Measurements from ENCODE around the gene QSOX2.
A peak's percentile ranks its signal among the peaks of the same experiment; 100 is the strongest.

QSOX2 gene

DNA sequence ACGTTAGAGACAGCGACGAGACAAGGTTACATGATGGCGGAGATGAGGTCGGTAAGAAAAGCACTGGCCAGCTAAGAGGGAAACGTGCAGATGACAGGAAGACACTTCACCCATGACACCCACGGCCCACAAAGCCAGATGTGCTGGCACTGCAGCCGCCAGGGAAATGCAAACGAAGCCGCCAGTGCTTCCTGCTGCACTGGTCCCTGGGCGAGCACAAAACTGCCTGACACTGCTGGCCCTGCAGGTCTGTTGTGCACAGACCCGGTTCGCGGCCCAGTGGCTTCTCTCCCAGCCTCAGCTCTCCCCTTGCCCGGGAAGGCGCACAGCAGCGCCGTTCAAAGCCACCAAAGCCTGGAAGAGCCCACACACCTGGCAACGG, 20.3 kb downstream of the QSOX2 start:
- TF ChIP-seq CTCF (conservative IDR thresholded peaks at IDR 0.05; ENCODE audit: low read length), result no peak
- no peak for DNase-seq (ENCODE audit: low read depth)
- no peak overlapping the region for H3K4me3 ChIP-seq (ENCODE audit: low read length)

DNA sequence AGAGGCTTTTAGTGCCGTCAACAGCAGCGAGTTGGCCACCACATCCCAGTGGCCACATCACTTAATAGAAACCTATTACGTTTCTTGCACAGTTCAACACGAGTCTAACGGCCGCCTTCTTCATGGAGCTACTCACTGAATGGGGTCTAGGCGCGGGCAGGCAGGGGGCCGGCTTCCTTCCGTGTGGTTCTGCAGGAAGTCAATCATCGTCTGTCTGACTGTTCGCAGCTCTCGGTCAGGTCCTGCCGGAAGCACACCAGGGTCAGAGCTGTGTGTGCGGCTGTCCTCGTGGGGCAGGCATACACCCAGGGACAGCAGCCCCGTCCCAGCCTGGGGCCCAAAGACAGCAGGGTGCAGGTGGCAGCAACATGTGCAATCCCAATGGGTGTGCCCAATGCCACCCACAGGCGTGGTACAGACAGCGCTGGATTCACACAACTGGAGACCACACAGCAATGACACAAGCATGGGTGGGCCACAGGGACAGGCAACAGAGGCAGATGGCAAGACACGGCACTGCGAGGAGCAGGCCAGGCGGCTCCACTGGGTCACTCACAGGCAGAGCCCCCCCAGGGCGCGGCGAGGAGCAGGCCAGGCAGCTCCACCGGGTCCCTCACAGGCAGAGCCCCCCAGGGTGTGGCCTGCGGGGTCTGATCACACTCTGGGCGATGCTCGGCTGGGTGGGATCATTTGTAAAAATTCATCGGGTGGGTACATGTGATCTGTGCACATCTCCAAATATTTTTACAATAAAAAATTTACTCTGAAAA, 21.6 kb downstream of the QSOX2 start:
- no peak for DNase-seq (ENCODE audit: low read depth)
- no peak overlapping the region for H3K4me3 ChIP-seq (ENCODE audit: low read length)
- no peak for TF ChIP-seq CTCF (conservative IDR thresholded peaks at IDR 0.05; ENCODE audit: low read length)

DNA sequence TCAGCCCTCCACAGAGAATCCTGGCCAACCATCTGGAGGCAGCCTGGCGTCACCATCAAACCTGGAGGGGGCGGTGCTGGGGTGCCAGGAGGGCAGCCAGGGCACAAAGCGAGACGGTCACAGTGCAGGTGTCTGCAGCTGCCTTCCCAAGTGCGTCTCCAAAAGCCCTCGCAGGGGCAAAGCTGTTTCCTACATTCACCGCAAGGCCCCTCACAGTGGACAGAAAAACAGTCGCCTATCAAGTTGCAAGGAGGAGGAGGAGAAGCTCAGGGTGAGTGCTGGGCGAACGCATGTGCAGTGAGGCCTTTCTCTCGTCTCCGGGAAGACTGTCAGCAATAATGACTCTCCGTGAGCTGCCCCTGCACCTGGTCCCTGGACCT, 22.7 kb downstream of the QSOX2 start:
- H3K4me3 ChIP-seq (ENCODE audit: low read length), result no peak overlapping the region
- no peak for DNase-seq (ENCODE audit: low read depth)
- no peak for TF ChIP-seq CTCF (conservative IDR thresholded peaks at IDR 0.05; ENCODE audit: low read length)

DNA sequence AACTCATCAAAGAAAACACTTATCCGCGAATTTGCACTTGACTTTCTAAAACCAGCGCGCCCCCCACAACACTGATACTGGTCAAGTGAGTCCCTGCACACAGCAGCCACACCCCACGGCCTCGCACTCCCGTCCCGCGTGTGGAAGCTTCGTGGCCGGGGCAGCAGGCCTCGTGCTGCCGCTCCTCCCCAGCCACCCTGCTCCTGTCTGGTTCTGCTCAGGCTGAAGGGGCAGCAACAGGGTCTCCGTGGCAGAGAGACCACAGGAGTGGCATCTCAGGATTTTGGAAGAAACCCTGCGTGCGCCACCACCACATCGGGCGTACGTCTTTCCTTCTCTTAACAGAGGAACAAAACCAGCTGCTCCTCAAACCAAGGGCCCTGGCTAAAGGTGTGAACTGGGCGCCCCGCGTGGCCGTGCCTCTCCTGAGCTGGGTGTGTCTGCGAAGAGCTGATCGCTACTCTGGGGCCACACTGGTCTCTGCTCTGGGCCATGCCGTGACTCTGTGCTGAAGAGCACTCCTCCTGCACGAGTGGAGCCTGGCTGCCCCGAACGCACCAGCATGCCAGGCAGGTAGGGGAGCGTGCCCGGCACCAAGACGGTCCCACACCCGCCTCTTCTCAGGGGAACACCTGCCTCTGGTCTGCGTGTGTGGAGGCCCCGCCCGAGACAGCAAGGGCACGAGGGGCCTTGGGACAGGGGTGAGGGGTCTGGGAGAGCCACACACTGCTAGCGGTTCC, 23.3 kb downstream of the QSOX2 start:
- H3K4me3 ChIP-seq (ENCODE audit: low read length), result no peak overlapping the region
- TF ChIP-seq CTCF (conservative IDR thresholded peaks at IDR 0.05; ENCODE audit: low read length), result no peak
- DNase-seq (ENCODE audit: low read depth), result no peak

- H3K4me3 ChIP-seq (ENCODE audit: low read length), result no peak overlapping the region
- TF ChIP-seq CTCF (conservative IDR thresholded peaks at IDR 0.05; ENCODE audit: low read length), result no peak
- no peak for DNase-seq (ENCODE audit: low read depth)
These were observed 25.4 kb downstream of the QSOX2 start for GRCh38 chr9:136220017-136220729.

GRCh38 chr9:136219276-136219675, 26.3 kb downstream of the QSOX2 start:
- H3K4me3 ChIP-seq (ENCODE audit: low read length), result no peak overlapping the region
- no peak for TF ChIP-seq CTCF (conservative IDR thresholded peaks at IDR 0.05; ENCODE audit: low read length)
- peak; percentile 13 for DNase-seq (ENCODE audit: low read depth)
